Measurements from ENCODE around the gene TIGAR.

The TIGAR gene

GRCh38 chr12:4282892-4283511 lies 38.0 kb upstream of the TIGAR start:
- ATAC-seq = no peak

GRCh38 chr12:4283512-4284255 lies 37.3 kb upstream of the TIGAR start:
- ATAC-seq = no peak

GRCh38 chr12:4284306-4284705 lies 36.7 kb upstream of the TIGAR start:
- no peak for ATAC-seq

- no peak for ATAC-seq
These were observed 35.9 kb upstream of the TIGAR start for GRCh38 chr12:4285070-4285469.

- ATAC-seq = no peak
These were observed 34.8 kb upstream of the TIGAR start for GRCh38 chr12:4286228-4286627.

GRCh38 chr12:4286771-4287317 lies 34.2 kb upstream of the TIGAR start:
- ATAC-seq = peak in 1 of 2 donors; percentile 1

- peak; percentile 83 to 85 for ATAC-seq
These were observed 33.4 kb upstream of the TIGAR start for GRCh38 chr12:4287325-4288211.

GRCh38 chr12:4288296-4289131 lies 32.5 kb upstream of the TIGAR start:
- peak; percentile 22 to 36 for ATAC-seq

GRCh38 chr12:4289231-4289878 lies 31.7 kb upstream of the TIGAR start:
- ATAC-seq = no peak

- ATAC-seq = no peak
These were observed 30.8 kb upstream of the TIGAR start for GRCh38 chr12:4289998-4290790.

- ATAC-seq = no peak
These were observed 28.5 kb upstream of the TIGAR start for GRCh38 chr12:4292341-4293073.

GRCh38 chr12:4293299-4293965 lies 27.6 kb upstream of the TIGAR start:
- peak; percentile 68 for ATAC-seq

GRCh38 chr12:4293966-4294505 lies 27.0 kb upstream of the TIGAR start:
- ATAC-seq = no peak

GRCh38 chr12:4296751-4297150 lies 24.3 kb upstream of the TIGAR start:
- no peak for ATAC-seq

- no peak for ATAC-seq
These were observed 23.4 kb upstream of the TIGAR start for GRCh38 chr12:4297617-4298016.

GRCh38 chr12:4300883-4301282 lies 20.1 kb upstream of the TIGAR start:
- no peak for ATAC-seq

- ATAC-seq = no peak
These were observed 19.0 kb upstream of the TIGAR start for GRCh38 chr12:4301932-4302501.

GRCh38 chr12:4302881-4303280 lies 18.1 kb upstream of the TIGAR start:
- ATAC-seq = no peak

- ATAC-seq = no peak
These were observed 17.3 kb upstream of the TIGAR start for GRCh38 chr12:4303750-4304149.
